IMR-90 (cell line): Measurements from ENCODE around the gene CYB5D1. TPM values are rescaled to one million over a fixed set of nuclear protein-coding genes. Genes with fewer than 3 reads are reported as not detected.

Experiments used
- ATAC-seq: fragments of 200-7000 bp; cut with Tn5 transposase; 2 replicates; pipeline ENCODE4 v1.9.1; 2020; ENCODE audit warnings: low read depth, mild to moderate bottlenecking, moderate library complexity
- BruUV-seq: library from RNA; stranded (reverse); fragments of 400-500 nt; replicated peaks from 2 replicates; lab custom pipeline; 2021; lab: Mats Ljungman, UMichigan
- CTCF ChIA-PET: fragments of 300-600 bp; formaldehyde crosslinking; extraction: SDS; loops from one replicate; lab custom pipeline; 2021; ENCODE audit warnings: antibody characterized with exemption; lab: Yijun Ruan, JAX
- POLR2A ChIA-PET: fragments of 300-600 bp; sonication (Branson Sonifier 250); formaldehyde crosslinking; loops from one replicate; lab custom pipeline; 2022; ENCODE audit warnings: antibody characterized with exemption; ENCODE audit not compliant: unreplicated experiment; lab: Charles Lee
- DNase-seq: peaks from one replicate; pipeline ENCODE4 v3.0.0; 2013
- H2AFZ ChIP-seq: replicated peaks from 2 replicates; pipeline ENCODE3; 2013; ENCODE audit warnings: low read length, mild to moderate bottlenecking; ENCODE audit not compliant: poor library complexity
- H2AK5ac ChIP-seq: 2 replicates; pipeline ENCODE4 v1.6.1; 2013; ENCODE audit warnings: low read depth, low read length, inconsistent platforms
- H2AK9ac ChIP-seq: replicated peaks from 2 replicates; pipeline ENCODE3; 2013; ENCODE audit warnings: mild to moderate bottlenecking, low read depth, low read length, moderate library complexity; ENCODE audit not compliant: poor library complexity
- H2BK120ac ChIP-seq: 2 replicates; pipeline ENCODE4 v1.6.1; 2013; ENCODE audit warnings: low read depth, low read length, inconsistent platforms
- H2BK15ac ChIP-seq: 3 replicates; pipeline ENCODE4 v1.6.1; 2013; ENCODE audit warnings: low read depth, low read length, inconsistent platforms
- H2BK20ac ChIP-seq: 2 replicates; pipeline ENCODE4 v1.6.1; 2013; ENCODE audit warnings: low read depth, mild to moderate bottlenecking, inconsistent platforms, low read length, moderate library complexity
- H2BK5ac ChIP-seq: 2 replicates; pipeline ENCODE4 v1.6.1; 2013; ENCODE audit warnings: mild to moderate bottlenecking, low read depth, low read length, inconsistent platforms; ENCODE audit not compliant: poor library complexity, severe bottlenecking
- H3K14ac ChIP-seq: replicated peaks from 2 replicates; pipeline ENCODE4 v1.6.1; 2013; ENCODE audit warnings: low read depth, low read length, inconsistent platforms
- H3K18ac ChIP-seq: 2 replicates; pipeline ENCODE4 v1.6.1; 2013; ENCODE audit warnings: low read depth, low read length, control low read depth
- H3K23ac ChIP-seq: 2 replicates; pipeline ENCODE4 v1.6.1; 2013; ENCODE audit warnings: low read depth, low read length, inconsistent platforms
- H3K27ac ChIP-seq: 2 replicates; pipeline ENCODE4 v1.5.1; 2013; ENCODE audit warnings: mild to moderate bottlenecking, control low read depth, low read length; ENCODE audit not compliant: insufficient read depth
- H3K27me3 ChIP-seq: 2 replicates; pipeline ENCODE4 v1.6.1; 2013; ENCODE audit warnings: low read length; ENCODE audit not compliant: control insufficient read depth, insufficient read depth
- H3K36me3 ChIP-seq: 2 replicates; pipeline ENCODE4 v1.6.1; 2013; ENCODE audit warnings: low read length, mixed read lengths; ENCODE audit not compliant: control insufficient read depth, insufficient read depth
- H3K4ac ChIP-seq: 2 replicates; pipeline ENCODE4 v1.6.1; 2013; ENCODE audit warnings: low read depth, low read length, inconsistent platforms
- H3K4me1 ChIP-seq: 2 replicates; pipeline ENCODE4 v1.6.1; 2013; ENCODE audit warnings: low read length, mixed read lengths; ENCODE audit not compliant: control insufficient read depth, insufficient read depth
- H3K4me2 ChIP-seq: 2 replicates; pipeline ENCODE4 v1.6.1; 2013; ENCODE audit warnings: low read depth, mild to moderate bottlenecking, control low read depth, low read length, moderate library complexity
- H3K4me3 ChIP-seq: 2 replicates; pipeline ENCODE4 v1.5.1; 2013; ENCODE audit warnings: low read depth, mild to moderate bottlenecking, control low read depth, low read length, moderate library complexity; ENCODE audit not compliant: insufficient read depth
- H3K56ac ChIP-seq: 2 replicates; pipeline ENCODE4 v1.6.1; 2013; ENCODE audit warnings: low read length, inconsistent platforms; ENCODE audit not compliant: insufficient read depth; ENCODE audit errors: extremely low read depth
- H3K79me1 ChIP-seq, 2 experiments: 2 replicates each; pipeline ENCODE4 v1.6.1; 2013; ENCODE audit warnings: low read length in 2 of 2, inconsistent platforms in 1 of 2, low read depth in 1 of 2
- H3K9ac ChIP-seq: 2 replicates; pipeline ENCODE4 v1.6.1; 2013; ENCODE audit warnings: low read depth, low read length, control low read depth
- H3K9me1 ChIP-seq: 2 replicates; pipeline ENCODE4 v1.6.1; 2013; ENCODE audit warnings: low read length, inconsistent platforms; ENCODE audit not compliant: insufficient read depth
- H3K9me3 ChIP-seq: 2 replicates; pipeline ENCODE4 v1.6.1; 2013; ENCODE audit warnings: low read length; ENCODE audit not compliant: control insufficient read depth, insufficient read depth
- H4K20me1 ChIP-seq: 2 replicates; pipeline ENCODE4 v1.6.1; 2013; ENCODE audit warnings: low read length, inconsistent platforms; ENCODE audit not compliant: insufficient read depth
- H4K5ac ChIP-seq: 2 replicates; pipeline ENCODE4 v1.6.1; 2013; ENCODE audit warnings: mild to moderate bottlenecking, low read depth, low read length, control low read depth
- H4K8ac ChIP-seq, 2 experiments: 2 replicates each; pipeline ENCODE4 v1.6.1; 2013; ENCODE audit warnings: low read depth in 2 of 2, low read length in 2 of 2, control low read depth in 1 of 2, inconsistent platforms in 1 of 2
- H4K91ac ChIP-seq: 2 replicates; pipeline ENCODE4 v1.6.1; 2013; ENCODE audit warnings: low read depth, low read length, inconsistent platforms; ENCODE audit not compliant: insufficient read depth
- BHLHE40 ChIP-seq: fragments of 150-350 bp; IDR thresholded peaks from 2 replicates; pipeline ENCODE4 v1.6.1; 2016; ENCODE audit warnings: mild to moderate bottlenecking, low read depth, low read length
- CHD1 ChIP-seq: IDR thresholded peaks from 2 replicates; pipeline ENCODE4 v1.6.1; 2012; ENCODE audit warnings: low read depth, low read length, improper control_type of control experiment
- ELK1 ChIP-seq: fragments of 150-350 bp; IDR thresholded peaks from 2 replicates; pipeline ENCODE4 v1.6.1; 2016; ENCODE audit warnings: low read depth, mild to moderate bottlenecking, low read length, moderate library complexity, borderline replicate concordance
- MAFK ChIP-seq: IDR thresholded peaks from 2 replicates; pipeline ENCODE4 v1.6.1; 2012; ENCODE audit warnings: low read depth, low read length, improper control_type of control experiment
- MAZ ChIP-seq: IDR thresholded peaks from 2 replicates; pipeline ENCODE4 v1.6.1; 2012; ENCODE audit warnings: low read depth, mild to moderate bottlenecking, low read length, improper control_type of control experiment, moderate library complexity, borderline replicate concordance
- MXI1 ChIP-seq: IDR thresholded peaks from 2 replicates; pipeline ENCODE4 v1.6.1; 2012; ENCODE audit warnings: low read depth, mild to moderate bottlenecking, low read length, moderate library complexity, borderline replicate concordance
- NFE2L2 ChIP-seq: fragments of 150-350 bp; IDR thresholded peaks from 2 replicates; pipeline ENCODE4 v1.6.1; 2016; ENCODE audit warnings: low read depth, mild to moderate bottlenecking, low read length
- POLR2A ChIP-seq: IDR thresholded peaks from 2 replicates; pipeline ENCODE4 v1.6.1; 2012; ENCODE audit warnings: mild to moderate bottlenecking, low read depth, low read length
- RAD21 ChIP-seq: IDR thresholded peaks from 2 replicates; pipeline ENCODE4 v1.6.1; 2012; ENCODE audit warnings: low read length, improper control_type of control experiment
- RFX5 ChIP-seq: IDR thresholded peaks from 2 replicates; pipeline ENCODE4 v1.8.0; 2012; ENCODE audit warnings: low read depth, mild to moderate bottlenecking, low read length, moderate library complexity
- SMC3 ChIP-seq: fragments of 150-350 bp; IDR thresholded peaks from 2 replicates; pipeline ENCODE4 v1.6.1; 2016; ENCODE audit warnings: low read depth, mild to moderate bottlenecking, antibody characterized with exemption, low read length, moderate library complexity
- USF2 ChIP-seq: fragments of 150-350 bp; IDR thresholded peaks from 2 replicates; pipeline ENCODE4 v1.6.1; 2017; ENCODE audit warnings: mild to moderate bottlenecking, antibody characterized with exemption, low read length, low read depth
- WGBS, 2 experiments: methylation state at CpG; one replicate each; pipeline versions ENCODE4 v1.1.5 to v1.1.7; 2013; ENCODE audit warnings: missing lambda C conversion rate in 2 of 2; ENCODE audit not compliant: insufficient read length in 1 of 2; ENCODE audit errors: extremely low coverage in 2 of 2; 5-methylcytosine and 5-hydroxymethylcytosine counted together
- dilution Hi-C: fragments of 300-500 bp; cut with HindIII; formaldehyde crosslinking; loops from one replicate; pipeline ENCODE4 v1.14.3; 2018; ENCODE audit warnings: low sequenced_read_pairs; ENCODE audit not compliant: unreplicated experiment
- in situ Hi-C: fragments of 300-500 bp; cut with MboI; formaldehyde crosslinking; loops from 3 replicates; pipeline ENCODE4 v1.14.3; 2019; ENCODE audit warnings: low sequenced_read_pairs, inconsistent platforms, mixed read lengths
- intact Hi-C: fragments of 100-400 bp; cut with micrococcal nuclease; formaldehyde crosslinking; loops from 2 replicates; pipeline ENCODE4 v1.10.0; 2022
- polyA plus RNA-seq, 3 experiments: library from polyadenylated mRNA; depleted of rRNA; stranded (reverse); fragments of >200 nt; gene quantifications; 2 replicates each; pipeline ENCODE4 v1.2.3, GENCODE V29; 2012; ENCODE audit warnings: low replicate concordance in 1 of 3
- total RNA-seq: library from RNA; depleted of rRNA; stranded (reverse); fragments of >200 nt; gene quantifications from 2 replicates; pipeline ENCODE4 v1.2.3, GENCODE V29; 2012

CYB5D1 gene
- total and polyA plus RNA-seq, 2 of the 4 experiments (the other 2 are of a cell fraction), result 8.8 to 10.8 TPM

- Histone ChIP-seq H3K79me1 (peaks cover 7 to 41% of the 10 kb centered on the region in 2 experiments; a peak in 3 of 4 replicates), H2AK9ac (peak overlapping the region; percentile 95), H2BK15ac (peak overlapping the region; percentile 50; the same call in 1 of the 3 replicates), H3K4me2 (peak overlapping the region; percentile 91), H2BK20ac (no peak overlapping the region), H3K23ac (peak overlapping the region; percentile 57; the same call in 1 of the 2 replicates), H4K5ac (no peak overlapping the region), H3K9me1 (peaks cover 9% of the 10 kb centered on the region; the same call in 1 of the 2 replicates), H3K36me3 (peaks cover 3% of the 10 kb centered on the region; the same call in 1 of the 2 replicates), H3K14ac (peak overlapping the region; percentile 58; the same call in 1 of the 2 replicates), H3K4ac (peak overlapping the region; percentile 64), H3K27me3 (peaks cover 4% of the 10 kb centered on the region), H2AK5ac (peak overlapping the region; percentile 81), H3K27ac (peak overlapping the region; percentile 89), H2BK5ac (peak overlapping the region; percentile 92), H3K4me1 (peaks cover 15% of the 10 kb centered on the region), H2BK120ac (no peak overlapping the region; the same call in 1 of the 2 replicates), H3K56ac (no peak overlapping the region; the same call in 1 of the 2 replicates), H4K20me1 (peaks cover 22% of the 10 kb centered on the region), H4K8ac (peak overlapping the region in 1 of 2 experiments; percentile 77; a peak in 2 of 4 replicates), H3K18ac (peak overlapping the region; percentile 14; the same call in 1 of the 2 replicates), H3K4me3 (peak overlapping the region; percentile 64), H3K9me3 (no peaks in the 10 kb centered on the region), H2AFZ (peak overlapping the region; percentile 98), H3K9ac (peak overlapping the region; percentile 90), H4K91ac (peak overlapping the region; percentile 16; the same call in 1 of the 2 replicates)
- 0% methylated on average over 3 of the region's 69 CpGs; no CpG with 5 or more reads in 1 of the 2 experiments for WGBS, 2 experiments
- dilution Hi-C loops (no loop called here), intact Hi-C loops (loop anchor here (1.0 to 5.0 kb wide), 2 partner anchors 16 to 483 kb away; partner anchors contain the start of gene KCTD11), in situ Hi-C loops (no loop called here)
- CTCF ChIA-PET, result interaction anchor here (0.5 to 0.8 kb wide), 5 partner anchors 10 to 343 kb away, joined by 3 to 4 read pairs (median 4); partner anchors contain the start of gene NAA38
- BruUV-seq, result no TSS peak
- DNase-seq (peak; percentile 99), ATAC-seq (peak; percentile 63)
- POLR2A ChIA-PET, result interaction anchor here (0.7 to 1.0 kb wide), 2 partner anchors 22 to 140 kb away, joined by 3 to 11 read pairs; partner anchors contain the start of gene NAA38
- TF ChIP-seq MXI1 (peak; percentile 79; the same call in 1 of the 2 replicates), RFX5 (peak; percentile 60; the same call in 1 of the 2 replicates), POLR2A (peak; percentile 79), MAFK (no peak), BHLHE40 (peak; percentile 100), NFE2L2 (no peak), CHD1 (peak; percentile 72; the same call in 1 of the 2 replicates), ELK1 (no peak), RAD21 (peak; percentile 76), MAZ (peak; percentile 96), USF2 (peak; percentile 71), SMC3 (peak; percentile 66)
Observed at GRCh38 chr17:7834957-7835813, 22.6 kb upstream of the CYB5D1 start.
